ENCODE data around the gene TMEM183A. TPM values are rescaled to one million over a fixed set of nuclear protein-coding genes. Genes with fewer than 3 reads are reported as not detected.

TMEM183A gene
- total RNA-seq, 4 donors from 2014 or later: 69.2 to 75.8 (median 72.8) TPM

- no peak for DNase-seq (ENCODE audit: low spot score)
- TF ChIP-seq CTCF (IDR thresholded peaks at IDR 0.05): no peak
- no peak for ATAC-seq (ENCODE audit: low FRiP score)
Observed at GRCh38 chr1:203054642-203055041, 47.5 kb downstream of the TMEM183A start.

- TF ChIP-seq CTCF (IDR thresholded peaks at IDR 0.05): no peak
- DNase-seq (ENCODE audit: low spot score): no peak
- no peak for ATAC-seq (ENCODE audit: low FRiP score)
Observed at GRCh38 chr1:203055161-203055799, 48.1 kb downstream of the TMEM183A start.

- no peak for TF ChIP-seq CTCF (IDR thresholded peaks at IDR 0.05)
- ATAC-seq (ENCODE audit: low FRiP score) (no peak), DNase-seq (ENCODE audit: low spot score) (no peak)
Observed at GRCh38 chr1:203056012-203056411, 48.8 kb downstream of the TMEM183A start.

- no peak for TF ChIP-seq CTCF (IDR thresholded peaks at IDR 0.05)
- DNase-seq (ENCODE audit: low spot score) (no peak), ATAC-seq (ENCODE audit: low FRiP score) (no peak)
Observed at GRCh38 chr1:203056516-203056915, 49.3 kb downstream of the TMEM183A start.

GRCh38 chr1:203057911-203058675, 50.9 kb downstream of the TMEM183A start:
- ATAC-seq (ENCODE audit: low FRiP score) (no peak), DNase-seq (ENCODE audit: low spot score) (no peak)
- no peak for TF ChIP-seq CTCF (IDR thresholded peaks at IDR 0.05)

- no peak for TF ChIP-seq CTCF (IDR thresholded peaks at IDR 0.05)
- DNase-seq (ENCODE audit: low spot score) (no peak), ATAC-seq (ENCODE audit: low FRiP score) (no peak)
Observed at GRCh38 chr1:203058676-203058935, 51.4 kb downstream of the TMEM183A start.

GRCh38 chr1:203059485-203059884, 52.3 kb downstream of the TMEM183A start:
- no peak for TF ChIP-seq CTCF (IDR thresholded peaks at IDR 0.05)
- ATAC-seq (ENCODE audit: low FRiP score) (no peak), DNase-seq (ENCODE audit: low spot score) (no peak)

Measured in omental fat pad (tissue), 4 donors.